Measurements from ENCODE around the gene SLC22A15. TPM values are rescaled to one million over a fixed set of nuclear protein-coding genes. Genes with fewer than 3 reads are reported as not detected.
"Not testable (repeated sequence)": the region's sequence is repeated elsewhere in the genome, so short reads cannot be mapped to it uniquely, and the experiment has no call there.

Gene SLC22A15
- total and polyA plus RNA-seq, 2 experiments from 2014 or later, result 6.3 to 15.0 TPM

DNA sequence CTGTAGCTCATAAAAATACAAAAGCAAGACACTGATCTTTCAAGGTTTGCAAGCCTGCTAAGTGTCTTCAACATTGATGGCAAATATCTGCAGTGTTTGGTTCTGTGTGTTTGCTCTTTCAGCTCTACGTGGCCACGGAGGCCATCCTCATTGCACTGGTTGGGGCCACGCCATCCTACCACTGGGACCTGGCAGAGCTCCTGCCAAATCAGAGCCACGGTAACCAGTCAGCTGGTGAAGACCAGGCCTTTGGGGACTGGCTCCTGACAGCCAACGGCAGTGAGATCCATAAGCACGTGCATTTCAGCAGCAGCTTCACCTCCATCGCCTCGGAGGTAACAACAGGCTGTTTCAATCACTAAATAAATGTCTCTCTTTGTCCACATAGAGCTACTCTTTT lies 15.6 kb downstream of the SLC22A15 start:
- in situ Hi-C loops (cut with MboI), result loop anchor here (25.0 kb wide), 1 partner anchor 380 kb away; no protein-coding TSS in a partner anchor
- Histone ChIP-seq H2AFZ (no peak overlapping the region), H3K4me1 (ENCODE audit: insufficient read depth) (no peaks in the 10 kb centered on the region), H3K79me2 (ENCODE audit: insufficient read depth) (peaks cover 93% of the 10 kb centered on the region), H3K36me3 (ENCODE audit: low read depth) (peaks cover 31% of the 10 kb centered on the region; the same call in 1 of the 2 replicates), H3K9me2 (ENCODE audit: insufficient read depth) (no peaks in the 10 kb centered on the region), H3K9ac (no peak overlapping the region), H3F3A (ENCODE audit: insufficient read depth) (no peaks in the 10 kb centered on the region), H3K4me3 (no peak overlapping the region), H3K27me3 (replicated peaks; ENCODE audit: insufficient read depth) (no peaks in the 10 kb centered on the region), H3K27ac (no peak overlapping the region), H4K20me1 (ENCODE audit: insufficient read depth) (0 out of 2 replicates have a peak, but pooled peaks cover 11% of the 10 kb centered on the region), H3K4me2 (ENCODE audit: unreplicated experiment) (no peak overlapping the region), H3K9me3 (ENCODE audit: low read depth) (no peaks in the 10 kb centered on the region)
- WGBS, 2 experiments (ENCODE audit: low coverage in 1 of 2, low lambda C conversion rate in 2 of 2, missing lambda C conversion rate in 2 of 2), result 79 to 81% methylated on average over 8 of the region's 8 CpGs
- TF ChIP-seq EZH2phosphoT487 (IDR thresholded peaks at IDR 0.05; ENCODE audit: insufficient read depth, low read depth) (no peak), EZH2 (IDR thresholded peaks at IDR 0.05; ENCODE audit: insufficient read depth, poor library complexity, severe bottlenecking) (no peak)
- DNase-seq, result no peak

DNA sequence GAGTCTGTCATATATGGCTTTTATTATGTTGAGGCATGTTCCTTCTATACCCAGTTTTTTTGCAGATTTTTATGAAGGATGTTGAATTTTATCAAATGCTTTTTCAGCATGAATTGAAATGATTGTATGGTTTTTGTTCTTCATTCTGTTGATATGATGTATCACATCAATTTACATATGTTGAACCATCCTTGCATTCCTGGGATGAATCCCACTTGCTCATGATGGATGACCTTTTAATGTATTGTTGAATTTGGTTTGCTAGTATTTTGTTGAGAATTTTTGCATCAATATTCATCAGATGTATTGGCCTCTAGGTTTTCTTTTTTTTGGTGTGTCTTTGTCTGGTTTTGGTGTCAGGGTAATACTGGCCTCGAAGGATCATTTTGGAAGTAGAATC lies 21.6 kb downstream of the SLC22A15 start:
- 97 to 100% methylated on average over 1 of the region's 1 CpG for WGBS, 2 experiments (ENCODE audit: low coverage in 1 of 2, low lambda C conversion rate in 2 of 2, missing lambda C conversion rate in 2 of 2)
- Histone ChIP-seq H3K36me3 (ENCODE audit: low read depth) (peaks cover 65% of the 10 kb centered on the region), H3K79me2 (ENCODE audit: insufficient read depth) (peaks cover 92% of the 10 kb centered on the region)
- not testable (repeated sequence) for H3K27ac ChIP-seq; H3K4me3 ChIP-seq; H3K27me3 ChIP-seq (replicated peaks; ENCODE audit: insufficient read depth); H3F3A ChIP-seq (ENCODE audit: insufficient read depth); H3K9me2 ChIP-seq (ENCODE audit: insufficient read depth); H2AFZ ChIP-seq; H4K20me1 ChIP-seq (ENCODE audit: insufficient read depth); H3K4me2 ChIP-seq (ENCODE audit: unreplicated experiment); H3K4me1 ChIP-seq (ENCODE audit: insufficient read depth); H3K9me3 ChIP-seq (ENCODE audit: low read depth); H3K9ac ChIP-seq
- in situ Hi-C loops (cut with MboI), result loop anchor here (25.0 kb wide), 1 partner anchor 386 kb away; no protein-coding TSS in a partner anchor
- peak; percentile 19 for DNase-seq

DNA sequence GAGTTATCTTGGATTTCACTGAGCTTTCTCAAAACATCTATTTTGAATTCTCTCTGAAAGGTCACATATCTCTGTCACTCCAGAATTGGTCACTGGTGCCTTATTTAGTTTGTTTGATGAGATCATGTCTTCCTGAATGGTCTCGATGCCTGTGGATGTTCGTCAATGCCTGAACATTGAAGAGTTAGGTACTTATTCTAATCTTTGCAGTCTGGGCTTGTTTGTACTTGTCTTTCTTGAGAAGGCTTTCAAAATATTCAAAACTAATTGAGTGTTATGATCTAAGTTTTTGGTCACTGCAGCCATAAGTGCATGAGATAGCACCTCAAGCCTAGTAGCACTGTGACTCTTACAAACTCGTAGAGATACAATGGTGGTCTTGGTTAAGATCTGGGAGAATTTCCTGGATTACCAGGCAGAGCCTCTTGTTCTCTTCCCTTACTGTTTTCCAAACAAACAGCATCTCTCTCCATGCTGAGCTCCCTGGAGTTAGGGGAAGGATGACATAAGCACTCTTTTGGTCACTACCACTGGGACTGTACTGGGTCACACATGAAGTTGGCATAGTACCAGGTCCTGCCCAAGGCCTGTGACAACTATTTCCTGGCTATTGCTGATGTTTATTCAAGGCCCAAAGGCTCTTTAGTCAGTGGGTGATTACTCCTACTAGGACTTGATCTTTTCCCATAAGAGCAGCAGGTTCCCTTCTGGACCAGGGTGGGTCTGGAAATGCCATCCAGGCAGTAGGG lies 25.6 kb downstream of the SLC22A15 start:
- peaks cover 98% of the 10 kb centered on the region for H3K79me2 ChIP-seq (ENCODE audit: insufficient read depth)
- no peaks in the 10 kb centered on the region for H3K9me2 ChIP-seq (ENCODE audit: insufficient read depth)
- TF ChIP-seq EZH2phosphoT487 (IDR thresholded peaks at IDR 0.05; ENCODE audit: insufficient read depth, low read depth) (no peak), EZH2 (IDR thresholded peaks at IDR 0.05; ENCODE audit: insufficient read depth, poor library complexity, severe bottlenecking) (no peak)
- no peak overlapping the region for H3K27ac ChIP-seq
- peaks cover 7% of the 10 kb centered on the region; the same call in 1 of the 2 replicates for H3K4me1 ChIP-seq (ENCODE audit: insufficient read depth)
- WGBS, 2 experiments (ENCODE audit: low coverage in 1 of 2, low lambda C conversion rate in 2 of 2, missing lambda C conversion rate in 2 of 2), result 98 to 100% methylated on average over 3 of the region's 3 CpGs
- in situ Hi-C loops (cut with MboI), result no loop called here
- no peak overlapping the region for H3K9ac ChIP-seq
- H3K4me2 ChIP-seq (ENCODE audit: unreplicated experiment), result no peak overlapping the region
- no peaks in the 10 kb centered on the region for H3K9me3 ChIP-seq (ENCODE audit: low read depth)
- peaks cover 7% of the 10 kb centered on the region; the same call in 1 of the 2 replicates for H3F3A ChIP-seq (ENCODE audit: insufficient read depth)
- H3K27me3 ChIP-seq (replicated peaks; ENCODE audit: insufficient read depth), result no peaks in the 10 kb centered on the region
- H3K36me3 ChIP-seq (ENCODE audit: low read depth), result peaks cover 55% of the 10 kb centered on the region
- H2AFZ ChIP-seq, result no peak overlapping the region
- peak; percentile 6 for DNase-seq
- no peak overlapping the region for H3K4me3 ChIP-seq
- H4K20me1 ChIP-seq (ENCODE audit: insufficient read depth), result peaks cover 3% of the 10 kb centered on the region; the same call in 1 of the 2 replicates

DNA sequence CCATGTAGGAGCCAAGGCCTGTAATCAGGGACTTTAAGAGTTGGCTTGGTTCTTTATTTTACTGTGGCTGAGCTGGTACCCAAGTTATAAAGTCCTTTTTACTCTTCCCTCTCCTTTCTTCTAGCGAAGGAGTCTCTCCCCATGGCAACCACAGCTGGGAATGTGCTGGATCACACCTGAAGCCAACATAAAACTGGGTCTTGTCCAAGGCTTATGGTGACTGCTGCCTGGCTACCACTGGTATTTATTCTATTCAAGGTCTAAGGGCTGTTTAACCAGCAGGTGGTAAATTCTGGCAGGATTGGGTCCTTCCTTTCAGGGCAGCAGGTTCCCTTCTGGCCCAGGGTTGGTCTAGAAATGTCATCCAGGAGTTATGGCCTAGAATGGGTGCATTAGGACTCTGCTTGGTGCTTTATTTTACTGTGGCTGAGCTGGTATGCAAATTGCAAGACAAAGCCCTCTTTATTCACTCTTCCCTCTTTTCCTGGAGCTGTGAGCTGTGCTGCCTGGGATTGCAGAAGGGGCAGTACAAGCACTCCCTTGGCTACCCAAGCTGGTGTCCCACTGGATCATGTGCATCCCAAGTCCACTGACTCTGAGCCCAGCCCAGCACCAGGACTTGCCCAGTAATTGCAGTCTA lies 26.6 kb downstream of the SLC22A15 start:
- Histone ChIP-seq H3K4me2 (ENCODE audit: unreplicated experiment) (no peak overlapping the region), H3K36me3 (ENCODE audit: low read depth) (peaks cover 55% of the 10 kb centered on the region), H3K79me2 (ENCODE audit: insufficient read depth) (peaks cover 97% of the 10 kb centered on the region), H2AFZ (no peak overlapping the region), H3K9me3 (ENCODE audit: low read depth) (no peaks in the 10 kb centered on the region), H3F3A (ENCODE audit: insufficient read depth) (peaks cover 7% of the 10 kb centered on the region; the same call in 1 of the 2 replicates), H3K27ac (no peak overlapping the region), H3K4me1 (ENCODE audit: insufficient read depth) (peaks cover 7% of the 10 kb centered on the region; the same call in 1 of the 2 replicates), H4K20me1 (ENCODE audit: insufficient read depth) (peaks cover 3% of the 10 kb centered on the region; the same call in 1 of the 2 replicates), H3K27me3 (replicated peaks; ENCODE audit: insufficient read depth) (no peaks in the 10 kb centered on the region), H3K4me3 (no peak overlapping the region), H3K9me2 (ENCODE audit: insufficient read depth) (no peaks in the 10 kb centered on the region), H3K9ac (no peak overlapping the region)
- no peak for DNase-seq
- WGBS, 2 experiments (ENCODE audit: low coverage in 1 of 2, low lambda C conversion rate in 2 of 2, missing lambda C conversion rate in 2 of 2), result 100% methylated on average over 1 of the region's 1 CpG
- in situ Hi-C loops (cut with MboI), result no loop called here
- TF ChIP-seq EZH2 (IDR thresholded peaks at IDR 0.05; ENCODE audit: insufficient read depth, poor library complexity, severe bottlenecking) (no peak), EZH2phosphoT487 (IDR thresholded peaks at IDR 0.05; ENCODE audit: insufficient read depth, low read depth) (no peak)

Measured in GM23248 (cell line).